A549 (cell line): ENCODE data around the gene PREX1. TPM values are rescaled to one million over a fixed set of nuclear protein-coding genes. Genes with fewer than 3 reads are reported as not detected.
A peak's percentile ranks its signal among the peaks of the same experiment; 100 is the strongest.
"Not testable (repeated sequence)": the region's sequence is repeated elsewhere in the genome, so short reads cannot be mapped to it uniquely, and the experiment has no call there.

ENCODE experiments used
- ATAC-seq, 2 experiments: fragments of 200-7000 bp in 1 of 2; fragments of >200 bp in 1 of 2; cut with Nextera tagmentation in 1 of 2; cut with Tn5 transposase in 1 of 2; 3 replicates each; pipeline versions ENCODE4 v1.8.0 to v1.9.1; 2018 to 2020; ENCODE audit warnings: mild to moderate bottlenecking in 1 of 2, moderate library complexity in 1 of 2
- CTCF ChIA-PET: fragments of 300-600 bp; sonication (Branson Sonifier 250); formaldehyde crosslinking; extraction: SDS; loops from one replicate; lab custom pipeline; 2021; ENCODE audit warnings: antibody characterized with exemption, inconsistent platforms; lab: Yijun Ruan, JAX
- POLR2A ChIA-PET: fragments of 350-600 bp; formaldehyde crosslinking; extraction: SDS; loops from one replicate; lab custom pipeline; 2021; ENCODE audit warnings: antibody characterized with exemption, inconsistent platforms; lab: Yijun Ruan, JAX
- DNase-seq, 2 experiments: peaks; one replicate each; pipeline versions ENCODE4 v3.0.0 to v3.0.0-alpha.2; 2011 to 2016; ENCODE audit warnings: low read depth in 1 of 2, low spot score in 1 of 2
- FAIRE-seq: peaks from 2 replicates; lab custom pipeline; 2011; peaks lifted over from hg19 to GRCh38; lab: Jason Lieb, UNC
- H3K27ac ChIP-seq, 2 experiments: fragments of >200 bp; sonication (Bioruptor Twin); formaldehyde crosslinking; 3 replicates each; pipeline ENCODE4 v1.5.1; 2016 to 2017
- H3K4me1 ChIP-seq: fragments of >200 bp; sonication (Bioruptor Twin); formaldehyde crosslinking; 3 replicates; pipeline ENCODE4 v1.6.1; 2016
- H3K4me2 ChIP-seq: fragments of >200 bp; sonication (Bioruptor Twin); formaldehyde crosslinking; 3 replicates; pipeline ENCODE4 v1.6.1; 2016
- H3K4me3 ChIP-seq: fragments of >200 bp; sonication (Bioruptor Twin); formaldehyde crosslinking; 3 replicates; pipeline ENCODE4 v1.5.1; 2016
- H3K9me3 ChIP-seq: fragments of >200 bp; sonication (Bioruptor Twin); formaldehyde crosslinking; 3 replicates; pipeline ENCODE4 v1.6.1; 2016
- CBX2 ChIP-seq: fragments of 200-600 bp; sonication (generic); IDR thresholded peaks from 2 replicates; pipeline ENCODE4 v1.6.1; 2016; ENCODE audit warnings: low read depth, mild to moderate bottlenecking, borderline replicate concordance
- CBX8 ChIP-seq: fragments of 200-600 bp; sonication (generic); IDR thresholded peaks from 2 replicates; pipeline ENCODE4 v1.6.1; 2016
- CEBPB ChIP-seq, 2 experiments: fragments of >200 bp in 1 of 2; sonication (Bioruptor Twin) in 1 of 2; formaldehyde crosslinking in 1 of 2; IDR thresholded peaks; 2 replicates each; pipeline ENCODE4 v1.6.1; 2012 to 2016
- CHD2 ChIP-seq: fragments of 150-350 bp; IDR thresholded peaks from 2 replicates; pipeline ENCODE4 v1.6.1; 2014; ENCODE audit warnings: low read length; ENCODE audit not compliant: partially characterized antibody
- CHD4 ChIP-seq: fragments of 200-600 bp; sonication (generic); IDR thresholded peaks from 2 replicates; pipeline ENCODE4 v1.6.1; 2016; ENCODE audit warnings: antibody characterized with exemption, mild to moderate bottlenecking, borderline replicate concordance
- EHMT2 ChIP-seq: fragments of 200-600 bp; sonication (generic); IDR thresholded peaks from 2 replicates; pipeline ENCODE4 v1.6.1; 2016; ENCODE audit warnings: antibody characterized with exemption, low read depth, mild to moderate bottlenecking, moderate library complexity
- EP300 ChIP-seq, 2 experiments: fragments of >200 bp; sonication (Bioruptor Twin); formaldehyde crosslinking; IDR thresholded peaks; 2 replicates in 1 of 2; 3 replicates in 1 of 2; pipeline ENCODE4 v1.6.1; 2016 to 2017
- ESRRA ChIP-seq: fragments of 150-350 bp; IDR thresholded peaks from 2 replicates; pipeline ENCODE4 v1.6.1; 2014; ENCODE audit warnings: mild to moderate bottlenecking, low read length, borderline replicate concordance
- FOSL2 ChIP-seq, 2 experiments: fragments of 450-650 bp in 1 of 2; fragments of >200 bp in 1 of 2; sonication (Bioruptor Twin) in 1 of 2; formaldehyde crosslinking; IDR thresholded peaks; 2 replicates each; pipeline versions ENCODE4 v1.5.0 to v1.6.1; 2016 to 2020; ENCODE audit warnings: mild to moderate bottlenecking in 1 of 2, moderate library complexity in 1 of 2
- FOXS1 ChIP-seq: fragments of 250-450 bp; sonication (Bioruptor Pico); IDR thresholded peaks from 2 replicates; pipeline ENCODE4 v1.5.0; 2020; ENCODE audit warnings: mild to moderate bottlenecking, moderate library complexity
- HOXB13 ChIP-seq: fragments of 250-450 bp; sonication (Bioruptor Pico); IDR thresholded peaks from 2 replicates; pipeline ENCODE4 v1.5.0; 2020; ENCODE audit warnings: low read depth, mild to moderate bottlenecking, moderate library complexity
- KDM1A ChIP-seq: fragments of 200-600 bp; sonication (generic); IDR thresholded peaks from 2 replicates; pipeline ENCODE4 v1.6.1; 2016; ENCODE audit warnings: low read depth, mild to moderate bottlenecking
- KDM5A ChIP-seq: fragments of 200-600 bp; sonication (generic); IDR thresholded peaks from 2 replicates; pipeline ENCODE4 v1.6.1; 2016; ENCODE audit warnings: antibody characterized with exemption, mild to moderate bottlenecking
- MAFK ChIP-seq: fragments of 450-650 bp; IDR thresholded peaks from 2 replicates; pipeline ENCODE4 v1.6.1; 2014; ENCODE audit not compliant: partially characterized antibody
- MAX ChIP-seq: IDR thresholded peaks from 2 replicates; pipeline ENCODE4 v1.6.1; 2012
- MYC ChIP-seq: IDR thresholded peaks from 2 replicates; pipeline ENCODE4 v1.6.1; 2012; ENCODE audit warnings: mild to moderate bottlenecking, inconsistent platforms, low read length, improper control_type of control experiment, borderline replicate concordance
- NFE2L2 ChIP-seq: fragments of 150-350 bp; conservative IDR thresholded peaks from 2 replicates; pipeline ENCODE4 v1.6.1; 2014; ENCODE audit warnings: low read length
- PBX3 ChIP-seq: IDR thresholded peaks from 2 replicates; pipeline ENCODE4 v1.6.1; 2012
- RAD21 ChIP-seq, 2 experiments: fragments of >200 bp in 1 of 2; sonication (Bioruptor Twin) in 1 of 2; formaldehyde crosslinking in 1 of 2; IDR thresholded peaks in 1 of 2; conservative IDR thresholded peaks in 1 of 2; 2 replicates in 1 of 2; 3 replicates in 1 of 2; pipeline ENCODE4 v1.6.1; 2012 to 2018; ENCODE audit warnings: inconsistent platforms in 1 of 2
- RARB ChIP-seq: fragments of 250-450 bp; sonication (Bioruptor Pico); IDR thresholded peaks from 2 replicates; pipeline ENCODE4 v1.8.0; 2021; ENCODE audit warnings: mild to moderate bottlenecking, moderate library complexity
- RNF2 ChIP-seq: fragments of 200-600 bp; sonication (generic); IDR thresholded peaks from 2 replicates; pipeline ENCODE4 v1.6.1; 2016; ENCODE audit warnings: low read depth, mild to moderate bottlenecking, antibody characterized with exemption, moderate library complexity, borderline replicate concordance
- SMC3 ChIP-seq: fragments of >200 bp; sonication (Bioruptor Twin); formaldehyde crosslinking; IDR thresholded peaks from 3 replicates; pipeline ENCODE4 v1.6.1; 2018; ENCODE audit warnings: inconsistent platforms
- SREBF2 ChIP-seq: fragments of 450-650 bp; IDR thresholded peaks from 2 replicates; pipeline ENCODE4 v1.6.1; 2014; ENCODE audit warnings: mild to moderate bottlenecking, moderate library complexity
- ZC3H11A ChIP-seq: fragments of 450-650 bp; IDR thresholded peaks from 2 replicates; pipeline ENCODE4 v1.6.1; 2014; ENCODE audit warnings: antibody characterized with exemption, mild to moderate bottlenecking
- ZFP36 ChIP-seq: fragments of 450-650 bp; IDR thresholded peaks from 2 replicates; pipeline ENCODE4 v1.6.1; 2014; ENCODE audit warnings: borderline replicate concordance; ENCODE audit not compliant: partially characterized antibody
- ZNF302 ChIP-seq: fragments of 250-450 bp; sonication (Bioruptor Pico); IDR thresholded peaks from 2 replicates; pipeline ENCODE4 v1.9.0; 2021; ENCODE audit warnings: inconsistent platforms, mild to moderate bottlenecking, moderate library complexity
- ZSCAN20 ChIP-seq: fragments of 250-450 bp; sonication (Bioruptor Pico); IDR thresholded peaks from 2 replicates; pipeline ENCODE4 v1.8.0; 2022; ENCODE audit warnings: mild to moderate bottlenecking, moderate library complexity
- WGBS: methylation state at CpG from one replicate; pipeline ENCODE4 v1.1.6; 2017; ENCODE audit errors: missing lambda C conversion rate; 5-methylcytosine and 5-hydroxymethylcytosine counted together
- polyA plus RNA-seq, 4 experiments: library from polyadenylated mRNA; depleted of rRNA in 3 of 4; stranded (reverse); fragments of >200 nt; fragmentation: RNase III in 1 of 4; extraction: RNeasy Plus Mini Kit Qiagen cat#74134 plus additional on column Dnase treatment in 1 of 4; gene quantifications; 2 replicates in 3 of 4; 3 replicates in 1 of 4; pipeline ENCODE4 v1.2.3, GENCODE V29; 2011 to 2017
- TF ChIP-seq, protein P1 (sequence below): fragments of 250-450 bp; sonication (Bioruptor Pico); IDR thresholded peaks from 2 replicates; pipeline ENCODE4 v1.5.0; 2020; ENCODE audit warnings: low read depth, mild to moderate bottlenecking, moderate library complexity
- TF ChIP-seq, protein P2 (sequence below): fragments of >200 bp; sonication (Bioruptor Twin); formaldehyde crosslinking; IDR thresholded peaks from 2 replicates; pipeline ENCODE4 v1.6.1; 2016

PREX1 gene
- polyA plus RNA-seq, 2 of the 4 experiments (the other 2 are of a cell fraction): 3.6 to 4.2 TPM

DNA sequence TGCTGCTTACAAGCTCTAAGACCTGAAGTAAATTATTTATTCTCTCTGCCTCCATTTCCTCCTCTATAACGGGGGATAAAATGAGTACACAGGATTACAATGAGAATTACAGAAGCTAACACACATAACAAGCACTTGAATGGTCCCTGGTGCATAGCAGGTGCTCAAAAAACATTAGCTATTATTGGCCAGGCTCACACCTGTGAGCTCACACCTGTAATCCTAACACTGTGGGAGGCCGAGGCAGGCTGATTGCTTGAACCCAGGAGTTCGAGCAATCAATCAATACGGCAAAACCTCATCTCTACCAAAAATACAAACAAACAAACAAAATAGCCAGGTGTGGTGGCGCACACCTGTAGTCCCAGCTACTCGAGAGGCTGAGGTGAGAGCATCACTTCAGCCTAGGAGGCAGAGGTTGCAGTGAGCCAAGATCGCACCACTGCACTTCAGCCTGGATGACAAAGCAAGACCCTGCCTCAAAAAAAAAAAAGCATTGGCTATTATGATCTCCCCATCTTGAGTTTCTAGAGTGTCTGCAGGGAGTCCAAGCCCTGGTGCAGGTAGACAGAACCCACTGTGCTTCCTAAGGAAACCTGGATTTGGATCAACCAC lies 68.1 kb downstream of the PREX1 start:
- Histone ChIP-seq H3K4me2 (no peak overlapping the region; the same call in 2 of the 3 replicates), H3K27ac (peak overlapping the region in 1 of 2 experiments; percentile 66; a peak in 2 of 6 replicates), H3K4me3 (no peak overlapping the region), H3K9me3 (peaks cover 5% of the 10 kb centered on the region), H3K4me1 (peaks cover 10% of the 10 kb centered on the region)
- TF ChIP-seq KDM1A (no peak), RARB (CRISPR knock-in tag) (no peak), EP300 (IDR thresholded peaks at IDR 0.05) (no peak), FOSL2 (IDR thresholded peaks at IDR 0.05) (no peak), FOSL2 (CRISPR knock-in tag; IDR thresholded peaks at IDR 0.05) (no peak), CBX2 (no peak), PBX3 (no peak), RNF2 (no peak), CBX8 (no peak), FOXS1 (CRISPR knock-in tag) (no peak), EHMT2 (no peak), NFE2L2 (no peak), ZNF302 (CRISPR knock-in tag) (no peak), MAX (no peak), SMC3 (no peak), CHD2 (no peak)
- TF ChIP-seq, protein P1, sequence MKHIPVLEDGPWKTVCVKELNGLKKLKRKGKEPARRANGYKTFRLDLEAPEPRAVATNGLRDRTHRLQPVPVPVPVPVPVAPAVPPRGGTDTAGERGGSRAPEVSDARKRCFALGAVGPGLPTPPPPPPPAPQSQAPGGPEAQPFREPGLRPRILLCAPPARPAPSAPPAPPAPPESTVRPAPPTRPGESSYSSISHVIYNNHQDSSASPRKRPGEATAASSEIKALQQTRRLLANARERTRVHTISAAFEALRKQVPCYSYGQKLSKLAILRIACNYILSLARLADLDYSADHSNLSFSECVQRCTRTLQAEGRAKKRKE (CRISPR knock-in tag): no peak
- ChIA-PET POLR2A (no interaction called here), CTCF (interaction anchor here (0.6 to 0.8 kb wide), 2 partner anchors 15 to 810 kb away, joined by 3 read pairs; no protein-coding TSS in a partner anchor)
- DNase-seq (no peak), ATAC-seq (no peak), FAIRE-seq (no peak)
- 84% methylated on average over 7 of the region's 7 CpGs for WGBS

GRCh38 chr20:48758206-48758820 lies 69.5 kb downstream of the PREX1 start:
- Histone ChIP-seq H3K4me2 (no peak overlapping the region), H3K27ac (no peak overlapping the region), H3K4me3 (no peak overlapping the region), H3K4me1 (peaks cover 10% of the 10 kb centered on the region), H3K9me3 (peaks cover 5% of the 10 kb centered on the region)
- no peak for TF ChIP-seq RAD21 (conservative IDR thresholded peaks at IDR 0.05 in 1 of 2, IDR thresholded peaks at IDR 0.05 in 1 of 2)
- no peak for TF ChIP-seq MAFK
- TF ChIP-seq ZC3H11A: no peak
- TF ChIP-seq ESRRA: no peak
- no peak for TF ChIP-seq ZFP36
- no peak for TF ChIP-seq KDM1A
- TF ChIP-seq EP300 (IDR thresholded peaks at IDR 0.05): no peak
- no peak for TF ChIP-seq SREBF2
- TF ChIP-seq PBX3: no peak
- TF ChIP-seq HOXB13: no peak
- TF ChIP-seq CHD4: no peak
- no peak for TF ChIP-seq NFE2L2
- TF ChIP-seq, protein P2, sequence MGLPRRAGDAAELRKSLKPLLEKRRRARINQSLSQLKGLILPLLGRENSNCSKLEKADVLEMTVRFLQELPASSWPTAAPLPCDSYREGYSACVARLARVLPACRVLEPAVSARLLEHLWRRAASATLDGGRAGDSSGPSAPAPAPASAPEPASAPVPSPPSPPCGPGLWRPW: no peak
- TF ChIP-seq CEBPB (IDR thresholded peaks at IDR 0.05): no peak
- no peak for TF ChIP-seq ZSCAN20 (CRISPR knock-in tag)
- TF ChIP-seq KDM5A: no peak
- TF ChIP-seq MYC: no peak
- FAIRE-seq (no peak), DNase-seq (no peak), ATAC-seq (no peak)
- ChIA-PET CTCF (no interaction called here), POLR2A (no interaction called here)
- WGBS: 84% methylated on average over 16 of the region's 16 CpGs

DNA sequence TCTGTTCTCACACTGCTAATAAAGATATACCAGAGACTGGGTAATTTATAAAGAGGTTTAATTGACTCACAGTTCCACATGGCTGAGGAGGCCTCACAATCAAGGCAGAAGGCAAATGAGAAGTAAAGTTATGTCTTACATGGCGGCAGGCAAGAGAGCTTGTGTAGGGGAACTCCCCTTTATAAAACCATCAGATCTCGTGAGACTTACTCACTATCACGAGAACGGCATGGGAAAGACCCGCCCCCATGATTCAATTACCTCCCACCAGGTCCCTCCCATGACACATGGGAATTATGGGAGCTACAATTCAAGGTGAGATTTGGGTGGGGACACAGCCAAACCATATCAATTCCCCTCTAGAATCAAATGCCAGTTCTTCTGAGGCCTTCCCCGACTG lies 71.0 kb downstream of the PREX1 start:
- H3K9me3 ChIP-seq, FAIRE-seq, POLR2A ChIA-PET, H3K4me2 ChIP-seq, ATAC-seq, H3K4me3 ChIP-seq, DNase-seq, H3K27ac ChIP-seq: not testable (repeated sequence)
- H3K4me1 ChIP-seq: peaks cover 10% of the 10 kb centered on the region
- CTCF ChIA-PET: interaction anchor here (1.2 kb wide), 1 partner anchor 99 kb away, joined by 3 read pairs; no protein-coding TSS in a partner anchor
- WGBS: 92% methylated on average over 6 of the region's 6 CpGs
